ENCODE results near the gene TMEM43.
"Not testable (repeated sequence)": the region's sequence is repeated elsewhere in the genome, so short reads cannot be mapped to it uniquely, and the experiment has no call there.

The TMEM43 gene

GRCh38 chr3:14124615-14125192 lies at the start of gene TMEM43, which contains the start of gene CHCHD4:
Gene TMEM43, plus strand, starts transcription at chr3:14125052. Its CDS starts 142 bp downstream, at chr3:14125194.
Gene CHCHD4, minus strand, starts transcription at chr3:14124870. Its CDS starts 194 bp downstream, at chr3:14124676.
- DNase-seq (ENCODE audit: low spot score) = peak; percentile 100

GRCh38 chr3:14075233-14075632 lies 49.6 kb upstream of the TMEM43 start:
- DNase-seq (ENCODE audit: low spot score) = not testable (repeated sequence)

GRCh38 chr3:14077310-14077709 lies 47.5 kb upstream of the TMEM43 start:
- no peak for DNase-seq (ENCODE audit: low spot score)

GRCh38 chr3:14082108-14082657 lies 42.7 kb upstream of the TMEM43 start:
- DNase-seq (ENCODE audit: low spot score) = no peak

- DNase-seq (ENCODE audit: low spot score) = not testable (repeated sequence)
These were observed 37.4 kb upstream of the TMEM43 start for GRCh38 chr3:14087461-14087860.

- DNase-seq (ENCODE audit: low spot score) = not testable (repeated sequence)
These were observed 32.9 kb upstream of the TMEM43 start for GRCh38 chr3:14091959-14092358.

GRCh38 chr3:14092464-14092863 lies 32.4 kb upstream of the TMEM43 start:
- no peak for DNase-seq (ENCODE audit: low spot score)

GRCh38 chr3:14093831-14094230 lies 31.0 kb upstream of the TMEM43 start:
- no peak for DNase-seq (ENCODE audit: low spot score)

- no peak for DNase-seq (ENCODE audit: low spot score)
These were observed 28.1 kb upstream of the TMEM43 start for GRCh38 chr3:14096742-14097141.

- no peak for DNase-seq (ENCODE audit: low spot score)
These were observed 27.0 kb upstream of the TMEM43 start for GRCh38 chr3:14097616-14098391.

- not testable (repeated sequence) for DNase-seq (ENCODE audit: low spot score)
These were observed 15.0 kb upstream of the TMEM43 start for GRCh38 chr3:14109821-14110220.

- DNase-seq (ENCODE audit: low spot score) = no peak
These were observed 14.2 kb upstream of the TMEM43 start for GRCh38 chr3:14110699-14111098.

GRCh38 chr3:14113965-14114635 lies 10.8 kb upstream of the TMEM43 start:
- DNase-seq (ENCODE audit: low spot score) = no peak

- DNase-seq (ENCODE audit: low spot score) = no peak
These were observed 7.1 kb upstream of the TMEM43 start for GRCh38 chr3:14117468-14118399.

- no peak for DNase-seq (ENCODE audit: low spot score)
These were observed 6.2 kb upstream of the TMEM43 start for GRCh38 chr3:14118400-14119381.

- DNase-seq (ENCODE audit: low spot score) = no peak
These were observed 5.2 kb upstream of the TMEM43 start for GRCh38 chr3:14119651-14120050.

GRCh38 chr3:14120111-14120920 lies 4.5 kb upstream of the TMEM43 start:
- no peak for DNase-seq (ENCODE audit: low spot score)

- DNase-seq (ENCODE audit: low spot score) = not testable (repeated sequence)
These were observed 3.9 kb upstream of the TMEM43 start for GRCh38 chr3:14120921-14121448.

GRCh38 chr3:14121859-14122258 lies 3.0 kb upstream of the TMEM43 start:
- no peak for DNase-seq (ENCODE audit: low spot score)
